ENCODE data around the gene PLEKHH2.

DNA sequence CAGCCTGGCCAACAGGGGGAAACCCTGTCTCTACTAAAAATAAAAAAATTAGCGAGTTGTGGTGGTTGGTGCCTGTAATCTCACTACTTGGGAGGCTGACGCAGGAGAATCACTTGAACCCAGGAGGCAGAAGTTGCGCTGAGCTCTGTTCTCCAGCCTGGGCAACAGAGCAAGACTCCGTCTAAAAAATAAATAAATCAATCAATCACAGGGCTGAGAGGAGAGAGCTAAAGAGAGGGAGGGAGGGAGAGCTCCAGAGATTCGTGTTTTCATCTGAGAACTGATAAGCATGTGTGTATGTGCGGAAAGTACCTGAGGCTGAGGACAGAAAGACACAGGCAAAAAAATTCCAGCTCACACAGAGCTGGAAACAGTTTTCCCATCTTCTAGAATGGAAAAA is 99.6 kb downstream of the PLEKHH2 start:
- TF ChIP-seq, protein P1, sequence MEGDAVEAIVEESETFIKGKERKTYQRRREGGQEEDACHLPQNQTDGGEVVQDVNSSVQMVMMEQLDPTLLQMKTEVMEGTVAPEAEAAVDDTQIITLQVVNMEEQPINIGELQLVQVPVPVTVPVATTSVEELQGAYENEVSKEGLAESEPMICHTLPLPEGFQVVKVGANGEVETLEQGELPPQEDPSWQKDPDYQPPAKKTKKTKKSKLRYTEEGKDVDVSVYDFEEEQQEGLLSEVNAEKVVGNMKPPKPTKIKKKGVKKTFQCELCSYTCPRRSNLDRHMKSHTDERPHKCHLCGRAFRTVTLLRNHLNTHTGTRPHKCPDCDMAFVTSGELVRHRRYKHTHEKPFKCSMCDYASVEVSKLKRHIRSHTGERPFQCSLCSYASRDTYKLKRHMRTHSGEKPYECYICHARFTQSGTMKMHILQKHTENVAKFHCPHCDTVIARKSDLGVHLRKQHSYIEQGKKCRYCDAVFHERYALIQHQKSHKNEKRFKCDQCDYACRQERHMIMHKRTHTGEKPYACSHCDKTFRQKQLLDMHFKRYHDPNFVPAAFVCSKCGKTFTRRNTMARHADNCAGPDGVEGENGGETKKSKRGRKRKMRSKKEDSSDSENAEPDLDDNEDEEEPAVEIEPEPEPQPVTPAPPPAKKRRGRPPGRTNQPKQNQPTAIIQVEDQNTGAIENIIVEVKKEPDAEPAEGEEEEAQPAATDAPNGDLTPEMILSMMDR (conservative IDR thresholded peaks at IDR 0.05 in 1 of 2, IDR thresholded peaks at IDR 0.05 in 1 of 2; ENCODE audit: extremely low read depth in 1 of 2, insufficient read depth in 1 of 2, low read depth in 1 of 2, low read length in 2 of 2) = no peak
- TF ChIP-seq EZH2 (IDR thresholded peaks at IDR 0.05; ENCODE audit: borderline replicate concordance, low read length) = no peak
